ENCODE data around the gene PIANP. TPM values are rescaled to one million over a fixed set of nuclear protein-coding genes. Genes with fewer than 3 reads are reported as not detected.

PIANP gene
- total and polyA plus RNA-seq, 4 experiments from 2014 or later: 0.61 to 1.5 (median 1.00) TPM

- Mint-ChIP-seq H3K27me3 (no peaks in the 10 kb centered on the region), H3K36me3 (peaks cover 9 to 33% of the 10 kb centered on the region in 2 donors), H3K27ac (peak overlapping the region; percentile 88 to 98 (median 98)), H3K4me1 (peaks cover 20 to 41% (median 31%) of the 10 kb centered on the region in 4 donors), H3K4me3 (peak overlapping the region; percentile 91 to 97 (median 94)), H3K9me3 (no peaks in the 10 kb centered on the region)
- no peaks in the 10 kb centered on the region for H3K9me3 ChIP-seq (ENCODE audit: control insufficient read depth in 1 of 2, low read length in 2 of 2)
- intact Hi-C loops (cut with micrococcal nuclease): loop anchor here (2.0 to 5.0 kb wide), 4 partner anchors 46 to 168 kb away; partner anchors contain the start of genes NCAPD2 and NOP2
- peak overlapping the region; percentile 79 for H3K27ac ChIP-seq (ENCODE audit: low read depth, low read length)
- POLR2A ChIA-PET (ENCODE audit: partially characterized antibody): interaction anchor here (6.2 kb wide), 1 partner anchor 26 kb away, joined by 83 read pairs; the partner anchor contains the start of gene ZNF384
- DNase-seq: no peak
- CTCF ChIA-PET (ENCODE audit: partially characterized antibody): no interaction called here
- no peaks in the 10 kb centered on the region for H3K27me3 ChIP-seq (ENCODE audit: insufficient read depth, low read length)
- H3K36me3 ChIP-seq (ENCODE audit: insufficient read depth, low read length): peaks cover 13% of the 10 kb centered on the region
- peak overlapping the region; percentile 97 for H3K4me3 ChIP-seq (ENCODE audit: low read length in 2 of 2)
- H3K4me1 ChIP-seq (ENCODE audit: insufficient read depth, low read length): peaks cover 21% of the 10 kb centered on the region
These were observed 38.1 kb downstream of the PIANP start for GRCh38 chr12:6662602-6662905.

- no peak for DNase-seq
- H3K4me3 Mint-ChIP-seq: no peak overlapping the region
- H3K36me3 Mint-ChIP-seq: peaks cover 43 to 62% of the 10 kb centered on the region in 2 donors
- Histone ChIP-seq H3K4me1 (ENCODE audit: insufficient read depth, low read length) (no peaks in the 10 kb centered on the region), H3K27me3 (ENCODE audit: insufficient read depth, low read length) (no peaks in the 10 kb centered on the region), H3K36me3 (ENCODE audit: insufficient read depth, low read length) (peaks cover 44% of the 10 kb centered on the region), H3K9me3 (ENCODE audit: control insufficient read depth in 1 of 2, low read length in 2 of 2) (no peaks in the 10 kb centered on the region), H3K4me3 (ENCODE audit: low read length in 2 of 2) (no peak overlapping the region), H3K27ac (ENCODE audit: low read depth, low read length) (no peak overlapping the region)
- peak overlapping the region in 3 of 7 donors; percentile 17 to 77 (median 61) for H3K27ac Mint-ChIP-seq
- ChIA-PET CTCF (ENCODE audit: partially characterized antibody) (interaction anchor here (1.5 kb wide), 1 partner anchor 33 kb away, joined by 3 read pairs; no protein-coding TSS in a partner anchor), POLR2A (ENCODE audit: partially characterized antibody) (no interaction called here)
- H3K9me3 Mint-ChIP-seq: no peaks in the 10 kb centered on the region
- peaks cover 7 to 12% (median 8%) of the 10 kb centered on the region in 4 donors for H3K4me1 Mint-ChIP-seq
- intact Hi-C loops (cut with micrococcal nuclease): no loop called here
- H3K27me3 Mint-ChIP-seq: no peaks in the 10 kb centered on the region
These were observed 46.6 kb downstream of the PIANP start for GRCh38 chr12:6653987-6654386.

- H3K27ac Mint-ChIP-seq: no peak overlapping the region
- ChIA-PET CTCF (ENCODE audit: partially characterized antibody) (no interaction called here), POLR2A (ENCODE audit: partially characterized antibody) (no interaction called here)
- peaks cover 3 to 5% (median 3%) of the 10 kb centered on the region in 4 donors for H3K4me1 Mint-ChIP-seq
- no peak overlapping the region for H3K27ac ChIP-seq (ENCODE audit: low read depth, low read length)
- DNase-seq: no peak
- no peak overlapping the region for H3K4me3 Mint-ChIP-seq
- H3K9me3 ChIP-seq (ENCODE audit: control insufficient read depth in 1 of 2, low read length in 2 of 2): no peaks in the 10 kb centered on the region
- no peaks in the 10 kb centered on the region for H3K9me3 Mint-ChIP-seq
- H3K36me3 Mint-ChIP-seq: peaks cover 38 to 58% of the 10 kb centered on the region in 2 donors
- intact Hi-C loops (cut with micrococcal nuclease): no loop called here
- H3K27me3 ChIP-seq (ENCODE audit: insufficient read depth, low read length): no peaks in the 10 kb centered on the region
- peaks cover 44% of the 10 kb centered on the region for H3K36me3 ChIP-seq (ENCODE audit: insufficient read depth, low read length)
- H3K4me1 ChIP-seq (ENCODE audit: insufficient read depth, low read length): no peaks in the 10 kb centered on the region
- H3K4me3 ChIP-seq (ENCODE audit: low read length in 2 of 2): no peak overlapping the region
- H3K27me3 Mint-ChIP-seq: no peaks in the 10 kb centered on the region
These were observed 47.3 kb downstream of the PIANP start for GRCh38 chr12:6653342-6653741.

- Histone ChIP-seq H3K4me3 (ENCODE audit: low read length in 2 of 2) (no peak overlapping the region), H3K9me3 (ENCODE audit: control insufficient read depth in 1 of 2, low read length in 2 of 2) (no peaks in the 10 kb centered on the region), H3K27ac (ENCODE audit: low read depth, low read length) (no peak overlapping the region), H3K27me3 (ENCODE audit: insufficient read depth, low read length) (no peaks in the 10 kb centered on the region), H3K4me1 (ENCODE audit: insufficient read depth, low read length) (no peaks in the 10 kb centered on the region), H3K36me3 (ENCODE audit: insufficient read depth, low read length) (peaks cover 49% of the 10 kb centered on the region)
- no peaks in the 10 kb centered on the region for H3K9me3 Mint-ChIP-seq
- H3K4me1 Mint-ChIP-seq: peaks cover 0 to 6% (median 2%) of the 10 kb centered on the region in 4 donors
- no peak overlapping the region for H3K4me3 Mint-ChIP-seq
- no peak for DNase-seq
- intact Hi-C loops (cut with micrococcal nuclease): no loop called here
- no peaks in the 10 kb centered on the region for H3K27me3 Mint-ChIP-seq
- ChIA-PET POLR2A (ENCODE audit: partially characterized antibody) (no interaction called here), CTCF (ENCODE audit: partially characterized antibody) (interaction anchor here (0.5 kb wide), 1 partner anchor 219 kb away, joined by 3 read pairs; no protein-coding TSS in a partner anchor)
- peaks cover 43 to 61% of the 10 kb centered on the region in 2 donors for H3K36me3 Mint-ChIP-seq
- H3K27ac Mint-ChIP-seq: peak overlapping the region in 3 of 7 donors; percentile 4 to 59 (median 12)
These were observed 48.2 kb downstream of the PIANP start for GRCh38 chr12:6652391-6652790.

- intact Hi-C loops (cut with micrococcal nuclease): no loop called here
- CTCF ChIA-PET (ENCODE audit: partially characterized antibody): no interaction called here
- Mint-ChIP-seq H3K27me3 (peaks cover 0 to 1% of the 10 kb centered on the region in 2 donors), H3K36me3 (peaks cover 45 to 56% of the 10 kb centered on the region in 2 donors), H3K4me1 (peaks cover 5 to 16% (median 6%) of the 10 kb centered on the region in 4 donors), H3K27ac (no peak overlapping the region), H3K4me3 (no peak overlapping the region), H3K9me3 (no peaks in the 10 kb centered on the region)
- no peaks in the 10 kb centered on the region for H3K27me3 ChIP-seq (ENCODE audit: insufficient read depth, low read length)
- peaks cover 39% of the 10 kb centered on the region for H3K36me3 ChIP-seq (ENCODE audit: insufficient read depth, low read length)
- H3K27ac ChIP-seq (ENCODE audit: low read depth, low read length): no peak overlapping the region
- POLR2A ChIA-PET (ENCODE audit: partially characterized antibody): no interaction called here
- no peak overlapping the region for H3K4me3 ChIP-seq (ENCODE audit: low read length in 2 of 2)
- H3K9me3 ChIP-seq (ENCODE audit: control insufficient read depth in 1 of 2, low read length in 2 of 2): no peaks in the 10 kb centered on the region
- DNase-seq: no peak
- peaks cover 9% of the 10 kb centered on the region for H3K4me1 ChIP-seq (ENCODE audit: insufficient read depth, low read length)
These were observed 49.8 kb downstream of the PIANP start for GRCh38 chr12:6650832-6651231.

- DNase-seq: no peak
- no peak within 1 kb of the TSS for H3K4me3 ChIP-seq (ENCODE audit: low read length in 2 of 2)
- H3K9me3 ChIP-seq (ENCODE audit: control insufficient read depth in 1 of 2, low read length in 2 of 2): peaks cover 0 to 11% of the 10 kb centered on the region in 2 donors
- peaks cover 5 to 16% (median 7%) of the 10 kb centered on the region in 4 donors for H3K4me1 Mint-ChIP-seq
- H3K9me3 Mint-ChIP-seq: peaks cover 0 to 21% (median 8%) of the 10 kb centered on the region in 8 donors
- POLR2A ChIA-PET (ENCODE audit: partially characterized antibody): interaction anchor here (0.5 to 1.5 kb wide), 3 partner anchors 15 to 44 kb away, joined by 3 to 4 read pairs (median 3); no protein-coding TSS in a partner anchor
- CTCF ChIA-PET (ENCODE audit: partially characterized antibody): interaction anchor here (0.9 kb wide), 1 partner anchor 27 kb away, joined by 3 read pairs; no protein-coding TSS in a partner anchor
- peak within 1 kb of the TSS; percentile 17 to 77 (median 48) for H3K4me3 Mint-ChIP-seq
- H3K27me3 Mint-ChIP-seq: peaks cover 0 to 5% of the 10 kb centered on the region in 2 donors
- peaks cover 34 to 40% of the 10 kb centered on the region in 2 donors for H3K36me3 Mint-ChIP-seq
- intact Hi-C loops (cut with micrococcal nuclease): no loop called here
- H3K4me1 ChIP-seq (ENCODE audit: insufficient read depth, low read length): peaks cover 9% of the 10 kb centered on the region
- peaks cover 19% of the 10 kb centered on the region for H3K36me3 ChIP-seq (ENCODE audit: insufficient read depth, low read length)
- no peak within 1 kb of the TSS for H3K27ac ChIP-seq (ENCODE audit: low read depth, low read length)
- H3K27me3 ChIP-seq (ENCODE audit: insufficient read depth, low read length): no peaks in the 10 kb centered on the region
- peak within 1 kb of the TSS in 2 of 7 donors; percentile 43 to 46 for H3K27ac Mint-ChIP-seq
These were observed 53.5 kb downstream of the PIANP start, which contains the start of gene ACRBP for GRCh38 chr12:6647083-6647604. Gene ACRBP (minus strand): TSS chr12:6647432. CDS start chr12:6647366, 66 bp downstream.

- H3K27ac ChIP-seq (ENCODE audit: low read depth, low read length): no peak overlapping the region
- intact Hi-C loops (cut with micrococcal nuclease): no loop called here
These were observed 54.1 kb downstream of the PIANP start for GRCh38 chr12:6646276-6647082.

More at GRCh38 chr12:6646276-6647082, 54.1 kb downstream of the PIANP start:
- peaks cover 5 to 16% (median 7%) of the 10 kb centered on the region in 4 donors for H3K4me1 Mint-ChIP-seq
- peaks cover 31 to 35% of the 10 kb centered on the region in 2 donors for H3K36me3 Mint-ChIP-seq
- H3K27me3 Mint-ChIP-seq: peaks cover 0 to 5% of the 10 kb centered on the region in 2 donors
- peaks cover 9% of the 10 kb centered on the region for H3K4me1 ChIP-seq (ENCODE audit: insufficient read depth, low read length)
- H3K9me3 ChIP-seq (ENCODE audit: control insufficient read depth in 1 of 2, low read length in 2 of 2): peaks cover 0 to 11% of the 10 kb centered on the region in 2 donors
- ChIA-PET CTCF (ENCODE audit: partially characterized antibody) (interaction anchor here (0.9 to 3.9 kb wide), 2 partner anchors 26 to 27 kb away, joined by 3 to 30 read pairs; no protein-coding TSS in a partner anchor), POLR2A (ENCODE audit: partially characterized antibody) (interaction anchor here (0.5 to 0.7 kb wide), 2 partner anchors 27 to 43 kb away, joined by 3 to 4 read pairs; no protein-coding TSS in a partner anchor)
- H3K27me3 ChIP-seq (ENCODE audit: insufficient read depth, low read length): no peaks in the 10 kb centered on the region
- H3K9me3 Mint-ChIP-seq: peaks cover 0 to 21% (median 8%) of the 10 kb centered on the region in 8 donors
- H3K36me3 ChIP-seq (ENCODE audit: insufficient read depth, low read length): peaks cover 15% of the 10 kb centered on the region
- H3K4me3 Mint-ChIP-seq: peak overlapping the region; percentile 17 to 77 (median 48)
- H3K4me3 ChIP-seq (ENCODE audit: low read length in 2 of 2): no peak overlapping the region
- peak overlapping the region in 1 of 7 donors; percentile 46 for H3K27ac Mint-ChIP-seq
- no peak for DNase-seq

Data from CD4-positive, alpha-beta memory T cell (primary cell).